ENCODE data around the gene VWDE.
"Not testable (repeated sequence)": the region's sequence is repeated elsewhere in the genome, so short reads cannot be mapped to it uniquely, and the experiment has no call there.

VWDE gene

GRCh38 chr7:12401538-12402364 is 1.9 kb downstream of the VWDE start:
- DNase-seq = no peak

- DNase-seq = no peak
These were observed 5.5 kb downstream of the VWDE start for GRCh38 chr7:12398186-12398585.

- DNase-seq = no peak
These were observed 6.0 kb downstream of the VWDE start for GRCh38 chr7:12397671-12398070.

- not testable (repeated sequence) for DNase-seq
These were observed 7.0 kb downstream of the VWDE start for GRCh38 chr7:12396670-12397069.

GRCh38 chr7:12391922-12392615 is 11.6 kb downstream of the VWDE start:
- no peak for DNase-seq

GRCh38 chr7:12389089-12389700 is 14.5 kb downstream of the VWDE start:
- DNase-seq = peak; percentile 77

GRCh38 chr7:12386313-12386740 is 17.3 kb downstream of the VWDE start:
- DNase-seq = no peak

- DNase-seq = no peak
These were observed 18.3 kb downstream of the VWDE start for GRCh38 chr7:12385364-12385786.

GRCh38 chr7:12383377-12383776 is 20.3 kb downstream of the VWDE start:
- DNase-seq = no peak

GRCh38 chr7:12378389-12378788 is 25.3 kb downstream of the VWDE start:
- DNase-seq = no peak

GRCh38 chr7:12377406-12377805 is 26.3 kb downstream of the VWDE start:
- DNase-seq = no peak

- no peak for DNase-seq
These were observed 29.9 kb downstream of the VWDE start for GRCh38 chr7:12373580-12374263.

- DNase-seq = no peak
These were observed 33.4 kb downstream of the VWDE start for GRCh38 chr7:12370249-12370648.

- no peak for DNase-seq
These were observed 33.9 kb downstream of the VWDE start for GRCh38 chr7:12369756-12370155.

- no peak for DNase-seq
These were observed 34.6 kb downstream of the VWDE start for GRCh38 chr7:12369072-12369471.

GRCh38 chr7:12360948-12361347 is 42.7 kb downstream of the VWDE start:
- no peak for DNase-seq

- DNase-seq = no peak
These were observed 45.0 kb downstream of the VWDE start for GRCh38 chr7:12358694-12359093.

- DNase-seq = no peak
These were observed 46.2 kb downstream of the VWDE start for GRCh38 chr7:12357508-12357907.

- DNase-seq = no peak
These were observed 51.8 kb downstream of the VWDE start for GRCh38 chr7:12351843-12352242.

GRCh38 chr7:12350971-12351370 is 52.7 kb downstream of the VWDE start:
- no peak for DNase-seq

GRCh38 chr7:12337095-12337494 is 66.6 kb downstream of the VWDE start:
- no peak for DNase-seq

GRCh38 chr7:12328888-12329770 is 74.5 kb downstream of the VWDE start:
- DNase-seq = no peak
